Cardiac ventricle fibroblast (primary cell): ENCODE measurements around the gene GALNT12. TPM values are rescaled to one million over a fixed set of nuclear protein-coding genes. Genes with fewer than 3 reads are reported as not detected.

ENCODE experiments used
- total RNA-seq: library from RNA; depleted of rRNA; stranded (reverse); fragments of >200 nt; gene quantifications from 2 replicates; pipeline ENCODE4 v1.2.3, GENCODE V29; 2015

Gene GALNT12, protein sequence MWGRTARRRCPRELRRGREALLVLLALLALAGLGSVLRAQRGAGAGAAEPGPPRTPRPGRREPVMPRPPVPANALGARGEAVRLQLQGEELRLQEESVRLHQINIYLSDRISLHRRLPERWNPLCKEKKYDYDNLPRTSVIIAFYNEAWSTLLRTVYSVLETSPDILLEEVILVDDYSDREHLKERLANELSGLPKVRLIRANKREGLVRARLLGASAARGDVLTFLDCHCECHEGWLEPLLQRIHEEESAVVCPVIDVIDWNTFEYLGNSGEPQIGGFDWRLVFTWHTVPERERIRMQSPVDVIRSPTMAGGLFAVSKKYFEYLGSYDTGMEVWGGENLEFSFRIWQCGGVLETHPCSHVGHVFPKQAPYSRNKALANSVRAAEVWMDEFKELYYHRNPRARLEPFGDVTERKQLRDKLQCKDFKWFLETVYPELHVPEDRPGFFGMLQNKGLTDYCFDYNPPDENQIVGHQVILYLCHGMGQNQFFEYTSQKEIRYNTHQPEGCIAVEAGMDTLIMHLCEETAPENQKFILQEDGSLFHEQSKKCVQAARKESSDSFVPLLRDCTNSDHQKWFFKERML
- total RNA-seq = 1.4 and 3.3 TPM in 2 replicates

DNA sequence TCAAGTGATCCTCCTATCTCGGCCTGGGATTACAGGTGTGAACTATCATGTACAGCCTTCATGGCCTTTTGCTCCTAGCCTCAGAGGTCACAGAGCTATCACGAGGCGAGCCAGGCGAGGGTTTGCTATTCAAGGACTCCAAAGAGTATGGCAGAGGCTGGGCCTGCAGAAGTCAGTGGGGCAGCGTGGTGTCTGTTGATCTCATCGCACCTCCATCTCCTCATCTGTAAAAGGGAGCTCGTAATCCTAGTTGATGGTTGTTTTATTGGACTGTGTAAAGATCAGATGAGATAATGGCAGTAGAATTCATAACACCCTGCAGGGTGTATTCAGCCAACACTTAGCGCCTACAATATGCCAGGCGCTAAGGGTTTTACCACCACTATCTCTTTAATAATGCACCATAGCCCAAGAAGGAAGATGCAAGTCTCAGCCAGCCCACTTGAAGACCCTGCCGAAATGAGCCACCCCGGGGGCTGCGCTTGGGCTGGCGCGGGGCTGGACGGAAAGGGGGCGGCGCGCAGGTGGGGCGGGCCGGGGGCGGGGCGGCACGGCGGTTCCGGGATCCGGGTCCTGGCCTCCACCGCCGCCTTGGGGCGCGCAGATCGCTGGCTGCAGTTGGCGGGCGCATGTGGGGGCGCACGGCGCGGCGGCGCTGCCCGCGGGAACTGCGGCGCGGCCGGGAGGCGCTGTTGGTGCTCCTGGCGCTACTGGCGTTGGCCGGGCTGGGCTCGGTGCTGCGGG is at the start of gene GALNT12:
GALNT12 (plus strand) TSS at position 601 of the 744 bp plus-strand sequence; CDS start at position 630, 29 bp downstream.

DNA sequence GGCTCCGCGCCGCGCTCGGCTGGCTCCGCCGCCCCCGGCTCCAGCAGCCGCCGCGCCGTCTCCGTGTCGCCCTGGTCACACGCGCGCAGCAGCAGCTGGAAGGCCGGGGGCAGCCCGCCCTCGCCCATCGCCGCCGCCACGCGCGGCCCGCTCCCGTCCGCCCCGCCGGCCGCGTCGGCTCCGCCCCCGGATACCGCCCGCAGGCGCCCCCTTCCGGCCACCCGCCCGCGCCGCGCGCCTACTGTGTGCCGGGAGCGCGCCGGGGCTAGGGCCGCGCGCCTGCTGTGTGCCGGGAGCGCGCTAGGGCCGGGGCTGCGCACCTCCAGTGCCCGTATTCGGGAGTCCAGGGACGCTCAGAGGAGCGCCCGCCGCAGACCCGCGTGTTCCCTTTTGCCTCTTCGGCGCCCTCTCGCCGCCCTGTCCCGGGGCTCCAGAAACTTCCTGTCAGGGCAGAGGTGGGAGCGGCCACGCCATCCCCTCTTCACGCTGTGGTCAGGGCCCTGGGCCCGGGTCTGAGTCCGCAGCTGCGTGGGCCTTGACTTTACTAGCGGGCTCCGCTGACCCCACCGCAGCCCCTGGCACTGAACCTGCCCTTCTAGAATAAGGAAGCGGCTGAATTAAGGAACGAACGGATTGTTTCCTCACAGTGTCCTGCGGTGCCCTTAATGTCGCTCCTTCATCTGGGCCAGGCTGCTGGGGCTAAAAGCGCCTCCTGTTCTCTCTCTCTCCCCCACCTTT is 10.9 kb upstream of the GALNT12 start, which contains the start of gene ANKS6:
ANKS6 (minus strand) TSS at position 192 of the 738 bp plus-strand sequence; CDS start at position 128, 64 bp downstream.

Other genes with a start within 250 kb of the GALNT12 start
- gene GABBR2, start 98.7 kb upstream of the GALNT12 start, total RNA-seq = not detected in 2 replicates
- 12.9 and 18.7 TPM in 2 replicates for gene ANKS6, start 11.1 kb upstream of the GALNT12 start, total RNA-seq
- 6.4 and 6.9 TPM in 2 replicates for gene COL15A1, start 136.2 kb downstream of the GALNT12 start, total RNA-seq